Posterior cingulate gyrus (tissue), 11 donors: Measurements from ENCODE around the gene TBC1D1.

Experiments
- DNase-seq, 10 donors: peaks; one replicate each; pipeline versions ENCODE4 v3.0.0 to v3.0.0-alpha.2; 2020 to 2021; ENCODE audit warnings: mixed read lengths in 3 of 10
- intact Hi-C: fragments of 100-400 bp; cut with DNase I; formaldehyde crosslinking; loops from one replicate; pipeline ENCODE4 v1.15.1; 2023

The TBC1D1 gene

GRCh38 chr4:37884855-37885487 is 5.9 kb upstream of the TBC1D1 start:
- intact Hi-C loops, result no loop called here
- no peak for DNase-seq

- no peak for DNase-seq
- intact Hi-C loops, result no loop called here
Measured at GRCh38 chr4:37885496-37885895, 5.4 kb upstream of the TBC1D1 start.

GRCh38 chr4:37889849-37890800 is 759 bp upstream of the TBC1D1 start:
- peak; percentile 16 to 94 (median 64) for DNase-seq
- intact Hi-C loops, result loop anchor here (5.0 kb wide), 2 partner anchors 63 to 87 kb away; partner anchors contain the start of gene PGM2

GRCh38 chr4:37891260-37892159 is 626 bp downstream of the TBC1D1 start:
- intact Hi-C loops, result loop anchor here (5.0 kb wide), 2 partner anchors 64 to 86 kb away; partner anchors contain the start of gene PGM2

GRCh38 chr4:37892641-37893040 is 1.8 kb downstream of the TBC1D1 start:
- DNase-seq, result no peak

More at GRCh38 chr4:37891260-37892159, 626 bp downstream of the TBC1D1 start:
- DNase-seq, result peak in 2 of 10 donors; percentile 12 to 49

GRCh38 chr4:37893164-37893563 is 2.3 kb downstream of the TBC1D1 start:
- no peak for DNase-seq
- intact Hi-C loops, result loop anchor here (5.0 kb wide), 2 partner anchors 66 to 84 kb away; partner anchors contain the start of gene PGM2

More at GRCh38 chr4:37892641-37893040, 1.8 kb downstream of the TBC1D1 start:
- intact Hi-C loops, result loop anchor here (5.0 kb wide), 2 partner anchors 65 to 85 kb away; partner anchors contain the start of gene PGM2

- DNase-seq, result no peak
- intact Hi-C loops, result no loop called here
Measured at GRCh38 chr4:37895271-37895670, 4.4 kb downstream of the TBC1D1 start.

GRCh38 chr4:37896206-37896860 is 5.4 kb downstream of the TBC1D1 start:
- intact Hi-C loops, result no loop called here
- no peak for DNase-seq

GRCh38 chr4:37902212-37902611 is 11.3 kb downstream of the TBC1D1 start:
- intact Hi-C loops, result no loop called here
- no peak for DNase-seq

- no peak for DNase-seq
- intact Hi-C loops, result no loop called here
Measured at GRCh38 chr4:37902738-37903693, 12.1 kb downstream of the TBC1D1 start.

GRCh38 chr4:37903901-37904300 is 13.0 kb downstream of the TBC1D1 start:
- intact Hi-C loops, result no loop called here
- DNase-seq, result no peak

GRCh38 chr4:37904824-37905223 is 13.9 kb downstream of the TBC1D1 start:
- intact Hi-C loops, result no loop called here
- no peak for DNase-seq

- DNase-seq, result no peak
- intact Hi-C loops, result no loop called here
Measured at GRCh38 chr4:37905533-37906169, 14.8 kb downstream of the TBC1D1 start.

- no peak for DNase-seq
- intact Hi-C loops, result no loop called here
Measured at GRCh38 chr4:37908488-37909331, 17.8 kb downstream of the TBC1D1 start.

GRCh38 chr4:37909332-37910090 is 18.6 kb downstream of the TBC1D1 start:
- intact Hi-C loops, result no loop called here
- no peak for DNase-seq

GRCh38 chr4:37910091-37910486 is 19.2 kb downstream of the TBC1D1 start:
- intact Hi-C loops, result no loop called here
- DNase-seq, result no peak

GRCh38 chr4:37914539-37914938 is 23.7 kb downstream of the TBC1D1 start:
- intact Hi-C loops, result no loop called here
- DNase-seq, result no peak
